ENCODE measurements around the gene CC2D2A.

DNA sequence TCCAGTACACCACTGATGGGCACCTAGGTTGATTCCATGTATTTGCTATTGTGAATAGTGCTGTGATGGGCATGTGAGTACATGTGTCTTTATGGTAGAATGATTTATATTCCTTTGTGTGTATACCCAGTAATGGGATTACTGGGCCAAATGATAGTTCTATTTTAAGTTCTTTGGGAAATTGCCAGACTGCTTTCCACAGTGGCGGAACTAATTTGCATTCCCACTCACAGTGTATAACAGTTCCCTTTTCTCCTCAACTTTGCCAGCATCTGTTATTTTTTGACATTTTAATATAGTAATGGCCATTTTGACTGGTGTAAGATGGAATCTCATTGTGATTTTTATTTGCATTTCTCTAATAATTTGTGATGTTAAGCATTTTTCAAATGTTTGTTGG, 25.9 kb downstream of the CC2D2A start:
- TF ChIP-seq CBX3 (IDR thresholded peaks at IDR 0.05; ENCODE audit: low read depth): no peak
- TF ChIP-seq POLR2A (IDR thresholded peaks at IDR 0.05; ENCODE audit: borderline replicate concordance, extremely low read depth, insufficient read depth, insufficient read length): no peak
- no peak for TF ChIP-seq EZH2 (IDR thresholded peaks at IDR 0.05)
- no peak for TF ChIP-seq CEBPB (IDR thresholded peaks at IDR 0.05; ENCODE audit: low read depth)
- no peak for TF ChIP-seq SIN3A (IDR thresholded peaks at IDR 0.05; ENCODE audit: low read depth)
- TF ChIP-seq, protein P1, sequence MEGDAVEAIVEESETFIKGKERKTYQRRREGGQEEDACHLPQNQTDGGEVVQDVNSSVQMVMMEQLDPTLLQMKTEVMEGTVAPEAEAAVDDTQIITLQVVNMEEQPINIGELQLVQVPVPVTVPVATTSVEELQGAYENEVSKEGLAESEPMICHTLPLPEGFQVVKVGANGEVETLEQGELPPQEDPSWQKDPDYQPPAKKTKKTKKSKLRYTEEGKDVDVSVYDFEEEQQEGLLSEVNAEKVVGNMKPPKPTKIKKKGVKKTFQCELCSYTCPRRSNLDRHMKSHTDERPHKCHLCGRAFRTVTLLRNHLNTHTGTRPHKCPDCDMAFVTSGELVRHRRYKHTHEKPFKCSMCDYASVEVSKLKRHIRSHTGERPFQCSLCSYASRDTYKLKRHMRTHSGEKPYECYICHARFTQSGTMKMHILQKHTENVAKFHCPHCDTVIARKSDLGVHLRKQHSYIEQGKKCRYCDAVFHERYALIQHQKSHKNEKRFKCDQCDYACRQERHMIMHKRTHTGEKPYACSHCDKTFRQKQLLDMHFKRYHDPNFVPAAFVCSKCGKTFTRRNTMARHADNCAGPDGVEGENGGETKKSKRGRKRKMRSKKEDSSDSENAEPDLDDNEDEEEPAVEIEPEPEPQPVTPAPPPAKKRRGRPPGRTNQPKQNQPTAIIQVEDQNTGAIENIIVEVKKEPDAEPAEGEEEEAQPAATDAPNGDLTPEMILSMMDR (IDR thresholded peaks at IDR 0.05 in 2 of 3, conservative IDR thresholded peaks at IDR 0.05 in 1 of 3; ENCODE audit: borderline replicate concordance in 1 of 3, insufficient read depth in 1 of 3, low read depth in 2 of 3, low read length in 2 of 3): no peak
- TF ChIP-seq POLR2AphosphoS5 (IDR thresholded peaks at IDR 0.05; ENCODE audit: low read depth, low read length): no peak
- TF ChIP-seq YY1 (IDR thresholded peaks at IDR 0.05; ENCODE audit: extremely low read depth, insufficient replicate concordance, low read depth, low read length): no peak
- TF ChIP-seq, protein P2, sequence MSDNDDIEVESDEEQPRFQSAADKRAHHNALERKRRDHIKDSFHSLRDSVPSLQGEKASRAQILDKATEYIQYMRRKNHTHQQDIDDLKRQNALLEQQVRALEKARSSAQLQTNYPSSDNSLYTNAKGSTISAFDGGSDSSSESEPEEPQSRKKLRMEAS (IDR thresholded peaks at IDR 0.05): no peak
- no peak for TF ChIP-seq TCF7L2 (IDR thresholded peaks at IDR 0.05; ENCODE audit: borderline replicate concordance, extremely low read depth, insufficient read depth, insufficient read length)
- no peak for TF ChIP-seq RAD21 (IDR thresholded peaks at IDR 0.05; ENCODE audit: low read depth)
